GM13977 (cell line): ENCODE data around the gene NUP107.

Experiments
- DNase-seq: peaks from one replicate; pipeline ENCODE4 v3.0.0; 2012; ENCODE audit warnings: low spot score
- CTCF ChIP-seq: IDR thresholded peaks from 2 replicates; pipeline ENCODE4 v1.5.1; 2012; ENCODE audit warnings: mild to moderate bottlenecking, control low read depth; ENCODE audit not compliant: insufficient read depth; ENCODE audit errors: extremely low read depth, missing control alignments
- in situ Hi-C: fragments of 300-500 bp; cut with MboI; formaldehyde crosslinking; loops from one replicate; pipeline ENCODE4 v1.12.0; 2022; ENCODE audit warnings: low sequenced_read_pairs, low pct_unique_long_range_greater_than_20kb, mixed read lengths, inconsistent platforms; ENCODE audit not compliant: unreplicated experiment

Gene NUP107

GRCh38 chr12:68776976-68777610 is 90.3 kb downstream of the NUP107 start:
- DNase-seq, result no peak
- in situ Hi-C loops, result no loop called here
- TF ChIP-seq CTCF, result no peak

- in situ Hi-C loops, result no loop called here
- no peak for DNase-seq
- TF ChIP-seq CTCF, result no peak
These were observed 92.5 kb downstream of the NUP107 start for GRCh38 chr12:68779280-68779679.

GRCh38 chr12:68780731-68781130 is 94.0 kb downstream of the NUP107 start:
- no peak for TF ChIP-seq CTCF
- in situ Hi-C loops, result no loop called here
- no peak for DNase-seq

- DNase-seq, result no peak
- no peak for TF ChIP-seq CTCF
- in situ Hi-C loops, result no loop called here
These were observed 95.0 kb downstream of the NUP107 start for GRCh38 chr12:68781728-68782127.

GRCh38 chr12:68784015-68784414 is 97.2 kb downstream of the NUP107 start:
- in situ Hi-C loops, result no loop called here
- no peak for TF ChIP-seq CTCF
- no peak for DNase-seq

- in situ Hi-C loops, result no loop called here
- DNase-seq, result no peak
- no peak for TF ChIP-seq CTCF
These were observed 98.6 kb downstream of the NUP107 start for GRCh38 chr12:68785358-68785757.

- in situ Hi-C loops, result no loop called here
- DNase-seq, result no peak
- TF ChIP-seq CTCF, result no peak
These were observed 99.0 kb downstream of the NUP107 start for GRCh38 chr12:68785823-68786222.
